GM04503 (cell line): ENCODE data around the gene RAD23A.

Source experiments
- DNase-seq: peaks from one replicate; pipeline ENCODE4 v3.0.0-alpha.2; 2012; ENCODE audit warnings: low read depth

RAD23A gene

DNA sequence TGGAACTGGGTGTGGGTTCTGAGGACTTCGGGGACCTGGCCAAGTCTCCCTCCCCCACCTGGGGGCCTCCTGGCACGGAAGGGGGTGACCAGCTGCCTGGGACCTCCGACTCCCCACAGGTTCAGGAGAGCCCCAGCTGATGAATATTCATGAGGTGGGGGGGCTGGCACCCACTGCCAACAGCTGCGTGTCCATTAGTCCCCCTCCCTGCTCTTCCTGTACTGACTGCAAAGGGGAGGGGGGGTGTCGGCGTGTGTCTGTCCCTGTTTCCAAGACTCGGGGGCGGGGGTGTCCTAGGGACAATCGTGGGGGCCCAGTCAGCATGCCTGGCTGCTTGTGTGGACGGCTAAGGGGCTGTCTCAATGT, 39.0 kb downstream of the RAD23A start:
- DNase-seq = no peak

DNA sequence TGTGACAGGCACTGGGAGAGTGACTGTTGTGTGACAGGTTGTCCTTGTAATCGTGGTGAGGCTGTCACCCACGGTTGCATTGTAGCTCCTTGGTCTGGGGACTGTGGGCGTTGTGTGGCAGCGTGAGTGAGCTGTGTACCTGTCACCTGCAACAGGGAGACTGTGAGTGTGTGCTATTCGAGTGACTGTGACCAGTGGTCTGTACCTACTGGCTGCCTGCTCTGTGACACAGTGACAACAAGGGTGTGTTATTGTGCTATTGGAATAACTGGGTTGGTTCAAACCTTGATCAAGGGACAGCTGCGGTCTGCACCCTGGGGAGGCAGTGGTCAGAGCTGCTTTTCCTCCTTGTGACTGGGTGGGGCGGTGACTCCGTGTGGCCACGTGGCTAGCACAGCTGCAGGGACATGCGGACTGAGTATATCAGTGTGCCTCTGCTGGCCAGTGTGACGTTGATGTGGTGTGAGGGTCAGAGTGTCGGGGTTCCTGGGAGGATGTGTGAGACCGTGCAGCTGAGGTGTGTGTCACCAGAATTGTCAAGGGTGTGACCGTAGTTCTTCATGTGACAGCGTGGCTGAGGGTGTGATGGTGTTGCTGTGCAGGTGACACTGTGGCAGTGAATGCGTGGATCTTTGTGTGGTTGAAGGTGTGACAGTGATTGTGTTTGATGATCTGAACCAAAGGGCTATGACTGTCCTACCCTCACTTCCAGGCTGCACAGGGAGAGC, 39.6 kb downstream of the RAD23A start:
- no peak for DNase-seq

DNA sequence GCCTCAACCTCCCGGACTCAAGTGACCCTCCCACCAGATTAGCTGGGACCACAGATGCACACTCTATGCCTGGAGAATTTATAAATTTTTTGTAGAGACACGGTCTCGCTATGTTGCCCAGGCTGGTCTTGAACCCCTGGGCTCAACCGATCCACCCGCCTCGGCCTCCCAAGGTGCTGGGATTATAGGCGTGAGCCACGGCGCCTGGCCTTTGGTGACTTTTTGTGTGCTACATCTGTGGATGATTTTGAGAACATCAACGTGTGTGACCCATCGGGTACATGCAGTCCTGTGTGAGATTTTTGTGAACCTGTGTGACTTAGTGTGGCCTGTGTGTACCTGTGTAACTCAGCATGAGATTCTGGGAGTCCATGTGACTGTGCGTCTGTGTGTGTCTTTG, 41.1 kb downstream of the RAD23A start:
- DNase-seq = no peak

DNA sequence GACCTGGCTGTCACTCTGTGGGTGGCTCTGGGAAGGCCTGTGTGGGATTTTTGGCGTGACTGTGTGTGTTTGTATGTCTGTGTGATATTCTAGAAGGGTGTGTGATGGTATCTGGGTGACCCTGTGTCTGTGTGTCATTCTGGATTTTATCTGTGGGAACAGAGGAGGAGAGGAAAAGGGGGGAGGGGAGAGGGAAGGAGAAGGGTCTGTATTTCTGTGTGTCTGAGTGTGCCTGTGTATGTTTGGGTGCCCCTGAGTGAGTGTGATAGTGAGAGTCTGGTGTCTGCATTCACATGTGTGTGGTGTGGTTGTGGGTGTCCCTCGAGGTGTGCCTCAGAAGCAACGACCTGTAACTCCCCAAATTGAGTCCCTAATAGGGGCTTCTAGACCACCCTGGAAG, 41.5 kb downstream of the RAD23A start:
- DNase-seq = no peak

DNA sequence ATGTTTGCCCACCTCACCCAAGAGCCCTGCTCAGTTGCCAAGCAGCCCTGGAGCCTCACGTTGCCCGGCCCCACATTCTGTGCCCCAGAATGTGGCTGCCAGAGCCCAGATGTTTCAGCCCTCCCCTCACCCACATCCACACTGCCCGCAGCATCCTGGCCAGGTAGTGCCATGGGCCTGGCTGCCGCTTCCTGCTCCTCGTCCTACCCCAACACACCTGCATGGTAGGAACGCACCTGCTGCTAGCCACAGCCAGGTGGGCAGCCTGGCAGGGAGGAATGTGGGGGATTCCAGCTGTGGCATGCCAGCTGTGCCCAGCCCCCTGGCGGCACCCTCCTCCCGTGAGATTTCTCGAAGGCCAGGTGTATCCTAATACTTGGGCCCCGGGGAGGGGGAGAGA, 42.1 kb downstream of the RAD23A start:
- DNase-seq = no peak

DNA sequence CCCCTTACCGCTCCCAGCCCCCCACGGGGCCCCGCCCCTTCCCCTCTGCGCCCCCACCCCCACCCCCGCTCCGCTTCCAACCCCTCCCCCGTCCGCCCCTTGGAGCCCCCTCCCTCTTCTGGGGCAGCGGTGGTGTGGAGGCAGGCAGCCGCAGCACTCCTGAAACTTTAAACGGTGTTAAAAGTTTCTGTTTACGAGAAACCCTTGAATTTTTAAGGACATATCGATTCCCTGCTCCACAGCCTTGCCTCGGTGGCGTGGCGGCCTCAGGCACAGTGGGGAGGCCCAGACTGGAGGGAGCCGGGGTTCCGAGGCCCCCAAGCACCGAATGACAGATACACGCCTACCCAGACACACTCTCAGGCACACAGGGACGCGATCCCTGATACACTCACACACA, 44.8 kb downstream of the RAD23A start:
- no peak for DNase-seq

DNA sequence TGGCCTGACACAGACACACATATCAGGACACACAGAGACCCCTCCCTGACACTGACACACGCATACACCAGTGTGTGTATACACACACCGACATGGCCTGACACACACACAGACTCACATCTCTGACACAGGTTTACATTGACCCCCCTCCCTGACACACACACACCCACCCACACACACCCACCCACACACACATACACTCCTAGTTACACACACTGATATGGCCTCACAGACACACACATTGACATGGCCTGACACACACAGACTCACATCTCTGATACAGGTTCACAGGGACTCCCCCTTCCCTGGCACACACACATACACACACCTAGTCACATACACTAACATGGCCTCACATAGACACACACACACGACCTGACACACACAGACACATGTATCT, 45.2 kb downstream of the RAD23A start:
- no peak for DNase-seq

DNA sequence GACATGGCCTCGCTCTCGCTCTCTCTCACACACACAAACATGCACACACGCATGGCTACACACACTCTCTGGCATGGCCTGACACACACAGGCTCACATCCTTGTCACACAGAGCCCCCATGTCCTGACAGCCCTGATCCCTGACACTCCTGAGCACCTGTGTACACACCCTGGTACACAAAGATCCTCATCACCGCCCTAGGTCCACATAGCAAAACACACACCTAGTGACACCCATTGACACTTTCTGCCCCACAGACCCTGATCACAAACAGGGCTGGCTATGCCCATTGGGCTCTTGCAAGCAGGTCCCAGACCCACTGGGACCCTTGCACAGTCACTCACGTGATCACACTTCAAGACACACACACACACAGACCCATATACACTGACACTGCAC, 45.6 kb downstream of the RAD23A start:
- DNase-seq = no peak

DNA sequence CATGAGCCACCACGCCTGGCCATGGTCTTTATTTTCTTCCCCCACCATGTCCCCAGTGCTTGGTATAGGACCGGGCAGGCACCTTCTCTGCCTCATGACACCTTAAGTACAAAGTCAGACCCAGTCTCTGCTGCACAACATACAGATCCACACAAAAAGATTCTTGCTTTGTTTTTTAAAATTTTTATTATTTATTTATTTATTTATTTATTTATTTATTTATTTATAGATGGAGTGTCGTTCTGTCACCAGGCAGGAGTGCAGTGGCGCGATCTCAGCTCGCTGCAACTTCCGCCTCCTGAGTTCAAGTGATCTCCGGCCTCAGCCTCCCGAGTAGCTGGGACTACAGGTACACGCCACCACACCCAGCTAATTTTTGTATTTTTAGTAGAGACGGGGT, 47.1 kb downstream of the RAD23A start:
- no peak for DNase-seq

DNA sequence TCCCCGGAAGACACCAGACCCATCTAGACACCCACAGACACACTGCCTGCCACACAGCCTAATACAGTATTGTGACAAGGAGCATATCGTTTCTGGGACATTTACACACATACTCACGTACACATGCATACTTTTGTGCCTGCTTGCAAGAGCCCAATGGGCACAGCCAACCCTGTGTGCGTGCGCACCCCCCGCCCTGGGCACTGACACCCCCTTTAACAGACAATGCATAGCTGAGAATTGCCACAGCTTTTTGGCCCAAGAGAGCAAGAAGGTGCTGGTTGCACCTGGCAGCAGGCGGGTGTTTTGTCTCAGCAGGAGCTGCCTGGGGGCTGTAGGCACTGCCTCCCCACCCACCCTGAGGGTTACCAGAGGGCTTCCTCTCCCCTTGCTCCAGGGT, 47.9 kb downstream of the RAD23A start:
- DNase-seq = no peak

DNA sequence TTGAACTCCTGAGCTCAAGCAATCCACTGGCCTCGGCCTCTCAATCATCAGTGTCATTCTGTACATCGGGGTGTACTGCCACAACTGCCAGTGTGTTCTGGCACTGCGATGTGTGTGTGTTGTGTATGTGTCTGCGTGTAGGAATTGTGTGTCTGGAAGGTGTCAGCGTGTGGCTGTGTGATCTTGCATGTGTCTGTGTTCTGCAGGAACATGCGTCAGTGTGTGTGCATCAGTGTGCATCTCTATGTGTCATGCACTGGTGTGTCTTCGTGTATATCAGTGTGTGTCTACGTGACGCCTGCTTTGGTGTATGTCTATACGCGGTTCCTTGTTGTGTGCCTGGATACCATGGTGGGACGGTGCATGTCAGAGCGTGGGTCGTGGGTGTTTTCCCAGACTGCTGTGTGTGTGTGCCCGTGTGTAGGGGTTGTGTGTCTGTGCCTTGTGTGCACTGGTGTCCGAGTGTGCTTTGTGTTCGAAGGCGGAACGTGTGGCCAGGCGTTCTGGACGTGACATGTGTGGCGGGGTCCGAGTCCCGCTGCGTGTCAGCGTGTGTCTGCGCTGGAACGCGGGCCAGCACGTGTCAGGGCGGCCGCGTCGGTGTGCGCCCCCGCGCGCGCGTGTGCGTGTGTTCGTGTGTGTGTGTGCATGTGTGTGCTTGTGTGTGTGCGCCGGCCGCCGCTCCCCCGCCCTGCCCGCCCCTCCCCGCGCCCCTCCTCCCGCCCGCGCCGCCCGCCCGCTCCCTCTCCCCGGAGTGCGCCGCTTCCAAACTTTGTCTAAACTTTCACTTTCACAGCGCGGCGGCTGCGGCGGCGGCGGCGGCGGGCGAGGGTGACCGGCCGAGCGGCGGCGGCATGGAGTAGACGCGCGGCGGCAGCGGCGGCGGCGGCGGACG, 49.3 kb downstream of the RAD23A start, which contains the start of gene NFIX:
TSS of gene NFIX (plus strand) at position 775 of the 895 bp plus-strand sequence. CDS start 363 bp downstream, outside the sequence.
- no peak for DNase-seq

DNA sequence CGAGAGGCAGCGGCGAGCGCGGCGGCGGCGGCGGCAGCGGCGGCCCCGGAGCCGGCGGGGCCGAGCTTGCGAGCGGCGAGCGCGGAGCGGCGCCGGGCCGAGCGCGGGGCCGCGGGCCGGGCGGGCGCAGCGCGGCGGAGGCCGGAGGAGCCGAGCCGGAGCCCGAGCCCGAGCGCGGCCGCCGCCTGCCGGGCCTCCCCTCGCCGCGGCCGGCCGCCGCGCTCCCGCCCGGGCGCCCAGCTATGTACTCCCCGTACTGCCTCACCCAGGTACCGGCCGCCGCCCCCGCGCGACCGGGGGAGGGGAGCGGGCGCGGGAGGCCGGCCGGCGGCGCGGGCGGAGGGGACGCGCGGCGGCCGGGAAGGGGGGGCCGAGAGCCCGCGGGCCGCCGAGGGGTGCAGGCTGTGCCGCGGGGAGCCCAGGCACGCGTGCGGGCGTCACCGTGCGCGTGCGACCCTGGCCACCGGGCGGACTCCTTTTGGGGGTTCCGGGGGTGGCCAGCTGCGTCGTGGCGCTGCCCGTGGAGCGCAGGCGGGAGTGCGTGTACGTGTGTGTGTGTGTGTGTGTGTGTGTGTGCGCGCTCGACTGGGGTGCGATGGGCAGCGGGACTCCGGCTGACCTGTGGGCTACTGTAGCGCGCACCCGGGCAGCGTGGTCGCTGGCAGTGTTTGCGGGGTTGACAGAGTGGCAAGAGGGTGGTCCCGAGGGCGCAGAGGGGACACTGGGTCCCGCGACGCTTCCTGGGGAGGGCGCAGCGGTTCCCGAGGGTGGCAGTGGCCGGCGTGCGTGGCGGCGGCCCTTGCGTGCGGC, 50.1 kb downstream of the RAD23A start:
- no peak for DNase-seq

DNA sequence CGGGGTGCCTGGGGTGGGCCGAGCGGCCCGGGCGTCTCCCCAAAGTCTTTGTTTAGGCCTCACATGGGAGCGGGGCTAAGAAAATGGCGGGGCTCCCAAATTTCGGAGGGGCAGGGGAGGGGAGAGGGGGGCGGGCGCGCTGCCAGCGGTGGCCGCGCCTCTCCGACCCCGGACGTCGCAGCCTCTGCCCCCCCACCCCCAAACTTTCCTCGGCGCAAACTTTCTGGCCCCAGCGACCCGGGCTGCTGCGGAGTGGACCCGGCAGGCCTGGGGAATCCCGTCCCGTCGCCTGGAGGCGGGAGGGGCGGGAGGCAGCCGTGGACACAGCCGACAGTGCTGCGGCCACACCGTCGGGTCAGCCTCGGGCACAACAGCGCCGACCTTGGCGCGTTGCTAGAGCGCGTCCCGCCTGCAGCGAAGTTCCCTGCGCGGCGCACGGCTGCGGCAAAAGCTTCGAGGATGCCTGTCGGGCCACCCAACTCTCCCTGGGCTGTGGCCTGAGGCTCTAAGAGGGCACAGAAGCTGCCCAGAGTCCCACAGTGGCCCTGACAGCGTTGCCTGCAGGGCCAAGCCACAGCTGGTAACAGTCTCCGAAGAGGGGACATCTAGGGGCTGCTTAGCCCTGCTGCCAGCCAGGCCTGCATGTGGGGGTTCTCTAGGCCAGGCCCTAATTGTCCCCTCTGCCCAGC, 50.9 kb downstream of the RAD23A start:
- no peak for DNase-seq

DNA sequence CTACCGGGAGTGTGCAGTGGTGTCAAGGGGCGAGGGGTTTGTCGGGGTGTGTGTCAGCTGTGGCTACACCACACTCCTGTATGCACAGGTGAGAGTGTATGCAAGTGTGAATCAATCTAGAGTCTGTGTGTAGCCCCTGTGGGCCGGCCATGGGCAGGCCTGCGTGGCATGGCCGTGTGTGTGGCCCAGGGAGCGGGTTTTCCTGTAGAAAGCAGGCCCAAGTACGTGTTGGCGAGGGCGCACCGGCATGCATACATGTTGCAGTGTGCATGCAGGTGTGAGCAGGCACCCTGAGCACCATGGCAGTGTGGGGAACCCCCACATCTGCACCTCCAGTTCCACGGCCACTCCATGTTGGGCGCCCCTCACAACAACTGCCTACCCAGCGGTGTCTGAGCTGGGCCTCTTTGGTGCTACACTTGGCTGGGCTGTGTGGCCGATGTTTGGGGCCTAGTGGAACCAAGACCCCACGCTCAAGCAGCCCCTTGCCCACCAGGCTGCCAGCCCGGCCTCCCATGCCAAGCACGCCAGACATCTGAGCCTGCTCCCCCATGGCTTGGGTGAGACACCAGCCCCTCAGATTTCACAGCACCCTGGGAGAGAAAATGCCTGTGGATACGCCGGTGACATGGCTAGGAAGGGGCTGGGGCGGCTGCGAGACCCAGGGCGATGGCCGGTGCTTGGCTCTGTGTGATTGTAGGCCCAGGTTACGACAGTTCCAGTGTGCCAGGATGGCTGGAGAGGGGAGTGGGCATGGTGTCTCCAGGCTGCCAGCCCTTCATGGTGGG, 51.7 kb downstream of the RAD23A start:
- DNase-seq = no peak

DNA sequence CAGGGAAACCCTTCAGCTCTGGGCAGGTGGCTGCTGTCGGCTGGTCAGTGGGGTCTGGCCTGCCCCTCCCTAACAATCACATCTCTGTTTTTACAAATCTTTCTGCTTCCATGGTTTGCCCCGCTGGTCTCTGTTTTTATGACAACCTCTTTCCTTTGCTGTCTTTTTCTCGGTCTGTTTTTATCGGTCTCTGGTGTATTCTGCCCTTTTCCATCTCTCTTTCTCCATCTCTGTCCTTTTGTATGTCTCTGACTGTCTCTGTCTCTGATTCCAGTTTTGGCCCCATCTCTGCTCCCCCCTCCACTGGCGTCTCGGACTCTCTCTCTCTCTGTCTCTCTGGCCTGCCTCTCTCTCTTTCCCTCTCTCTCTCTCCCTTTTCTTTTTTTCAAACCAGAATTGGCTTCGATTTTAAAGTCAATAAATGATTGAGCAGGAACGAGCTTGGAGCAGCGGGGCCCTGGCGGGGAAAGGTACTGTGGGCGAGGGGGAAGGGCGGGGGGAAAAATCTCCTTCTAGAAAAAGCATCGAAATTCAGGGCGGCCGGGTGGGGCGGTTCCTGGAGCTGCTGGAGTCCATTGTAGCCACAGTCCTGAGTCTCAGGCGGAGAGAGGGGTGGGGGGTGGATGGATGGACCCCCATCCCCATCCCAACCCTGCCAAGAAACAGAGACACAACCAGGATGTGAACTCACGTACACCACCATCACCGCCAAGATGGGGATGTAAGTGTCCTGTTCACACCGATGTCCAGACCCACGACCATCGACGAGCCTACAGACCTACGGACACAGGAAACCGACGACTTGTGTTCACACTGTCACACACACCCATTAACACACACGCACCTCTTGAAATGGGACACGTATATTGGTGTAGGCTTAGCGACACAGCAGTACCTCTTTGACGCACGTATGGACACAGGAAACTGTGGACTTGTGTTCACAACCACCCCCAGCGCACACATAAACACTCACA, 52.6 kb downstream of the RAD23A start:
- no peak for DNase-seq

DNA sequence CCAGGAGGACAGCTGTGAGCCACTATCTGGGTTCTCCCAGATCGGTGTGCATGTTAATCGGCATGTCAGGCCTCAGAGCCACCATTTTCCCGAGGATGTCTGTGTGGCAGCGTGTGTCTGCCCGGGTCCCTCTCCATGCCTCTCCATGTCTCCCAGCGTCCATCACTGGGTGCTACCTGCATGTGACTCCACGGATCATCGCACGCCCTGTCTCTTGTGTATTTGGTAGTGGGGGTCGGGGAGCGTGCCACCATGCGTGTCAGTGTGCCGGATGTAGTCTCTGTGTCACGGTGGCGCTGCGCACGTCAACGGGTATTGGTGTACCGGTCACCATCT, 55.5 kb downstream of the RAD23A start:
- no peak for DNase-seq

DNA sequence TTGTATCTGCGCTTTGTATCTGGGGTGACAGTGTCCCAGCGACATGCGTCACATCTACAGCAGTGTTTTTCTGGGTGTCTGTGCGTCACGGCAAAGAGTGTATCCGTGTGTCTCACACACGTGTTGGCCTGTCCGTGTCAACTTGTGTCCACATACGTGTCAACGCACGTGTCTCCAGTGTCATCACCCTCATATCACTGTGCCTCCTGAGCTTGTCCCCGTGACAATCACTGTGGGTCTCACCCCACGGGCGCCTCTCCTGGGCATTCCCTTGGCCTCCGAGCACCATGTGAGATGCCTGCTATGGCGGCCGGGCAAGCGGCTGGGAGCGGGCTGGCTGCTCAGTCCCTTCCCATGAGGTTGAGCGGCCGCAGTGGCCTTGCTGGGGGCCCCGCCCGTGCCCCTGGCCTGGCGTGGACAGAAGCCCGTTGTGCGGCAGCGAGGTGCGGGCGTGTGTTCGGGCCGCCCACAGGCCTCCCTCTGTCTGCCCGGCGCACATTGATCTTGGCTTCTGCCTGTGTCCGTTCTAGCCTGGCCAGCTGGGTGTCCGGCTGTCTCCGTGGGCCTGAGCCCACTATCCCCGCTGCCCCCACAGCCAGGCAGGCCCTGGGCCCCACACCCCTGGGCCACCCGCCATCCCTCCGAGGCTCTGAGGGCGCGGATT, 56.0 kb downstream of the RAD23A start:
- DNase-seq = no peak

DNA sequence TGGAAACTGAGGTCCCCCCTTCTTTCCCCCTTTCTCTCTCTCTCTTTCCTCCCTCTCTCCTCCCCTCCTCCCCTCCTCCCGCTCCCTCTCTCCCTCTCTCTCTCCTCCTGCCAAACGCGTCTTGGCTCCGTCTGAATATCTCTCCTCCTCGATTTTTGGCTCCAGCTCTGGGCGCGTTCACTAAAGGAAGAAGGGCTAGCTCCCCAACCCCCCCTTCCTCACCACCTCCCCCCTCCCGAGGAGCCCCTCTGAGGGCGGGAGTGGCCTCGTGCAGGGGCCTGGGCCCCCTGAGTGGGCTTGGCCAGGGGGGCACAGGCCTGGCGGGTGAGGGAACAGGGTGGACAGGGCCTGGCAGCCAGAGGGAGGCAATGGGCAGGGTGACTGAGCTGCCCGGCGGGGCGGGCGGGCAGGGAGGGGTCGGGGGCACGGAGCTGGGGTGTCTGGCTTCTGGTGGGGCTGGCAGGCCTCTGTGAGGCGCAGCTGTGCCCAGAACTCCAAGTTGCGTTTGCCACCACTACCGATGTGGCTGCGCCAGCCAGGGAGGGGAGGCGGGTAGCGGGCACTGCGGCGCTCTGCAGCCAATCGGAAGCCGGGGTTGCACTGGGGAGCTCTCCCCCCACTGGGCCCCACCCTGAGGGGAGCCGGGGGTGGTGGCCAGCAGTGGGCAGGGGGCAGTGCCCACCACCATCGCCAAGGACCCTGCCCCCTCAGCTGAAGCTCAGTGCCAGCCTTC, 56.7 kb downstream of the RAD23A start:
- DNase-seq = no peak

DNA sequence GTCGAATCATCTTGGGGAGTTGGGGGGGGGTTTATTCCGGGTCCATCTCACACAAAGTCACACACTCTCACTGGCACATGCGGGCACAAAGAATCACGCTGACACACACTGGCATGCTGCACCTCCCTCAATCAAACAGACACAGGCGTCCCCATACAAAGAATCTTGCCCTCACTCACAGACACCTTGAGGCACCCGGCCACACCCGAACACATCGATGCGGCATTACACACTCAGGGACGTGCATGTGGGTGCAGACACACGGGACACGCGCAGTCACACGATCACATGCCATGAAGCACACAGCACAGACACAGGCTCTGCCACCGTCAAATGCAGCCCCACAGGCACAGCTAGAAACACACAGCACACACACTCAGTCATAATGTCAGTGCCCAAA, 57.4 kb downstream of the RAD23A start:
- no peak for DNase-seq
